GM12878 (cell line): Measurements from ENCODE around the gene DMRT1. TPM values are rescaled to one million over a fixed set of nuclear protein-coding genes. Genes with fewer than 3 reads are reported as not detected.

Source experiments
- BHLHE40 ChIP-seq, 2 experiments: fragments of 450-650 bp in 1 of 2; IDR thresholded peaks; 2 replicates each; pipeline ENCODE4 v1.6.1; 2011 to 2017; ENCODE audit warnings: low read depth in 2 of 2, borderline replicate concordance in 1 of 2, improper control_type of control experiment in 1 of 2, low read length in 1 of 2, mild to moderate bottlenecking in 1 of 2
- BMI1 ChIP-seq: fragments of 450-650 bp; IDR thresholded peaks from 2 replicates; pipeline ENCODE4 v1.6.1; 2016; ENCODE audit warnings: mild to moderate bottlenecking, moderate library complexity, borderline replicate concordance
- CEBPZ ChIP-seq: fragments of 150-350 bp; IDR thresholded peaks from 2 replicates; pipeline ENCODE4 v1.6.1; 2016; ENCODE audit warnings: low read depth, low read length
- E2F4 ChIP-seq: IDR thresholded peaks from 2 replicates; pipeline ENCODE4 v1.6.1; 2012; ENCODE audit warnings: low read depth, low read length, improper control_type of control experiment
- IRF5 ChIP-seq: fragments of 450-650 bp; IDR thresholded peaks from 2 replicates; pipeline ENCODE4 v1.6.1; 2017; ENCODE audit warnings: borderline replicate concordance
- NFIC ChIP-seq: IDR thresholded peaks from 2 replicates; pipeline ENCODE4 v1.6.1; 2012; ENCODE audit warnings: low read depth, mild to moderate bottlenecking, inconsistent platforms, low read length, moderate library complexity
- SREBF2 ChIP-seq: IDR thresholded peaks from 2 replicates; pipeline ENCODE4 v1.6.1; 2012; ENCODE audit warnings: mild to moderate bottlenecking, low read length
- WRNIP1 ChIP-seq: IDR thresholded peaks from 2 replicates; pipeline ENCODE4 v1.6.1; 2011; ENCODE audit warnings: low read depth, low read length, improper control_type of control experiment, borderline replicate concordance
- polyA plus RNA-seq, 11 experiments: library from polyadenylated mRNA; depleted of rRNA in 4 of 11; unstranded in 6 of 11; stranded (reverse) in 5 of 11; fragments of >200 nt; fragmentation: Nextera tagmentation in 4 of 11; fragmentation: Illumina TruSeq in 1 of 11; extraction: Ambion mirVana in 4 of 11; extraction: Trizol in 1 of 11; gene quantifications; 1 replicate in 1 of 11; 2 replicates in 10 of 11; pipeline versions ENCODE4 v1.2.1 to v1.2.3, GENCODE V29; 2011 to 2016; ENCODE audit warnings: inconsistent platforms in 2 of 11, missing spikeins in 2 of 11, low read depth in 1 of 11
- total RNA-seq, 4 experiments: library from RNA; depleted of rRNA in 3 of 4; stranded (reverse); fragments of >200 nt in 3 of 4; fragmentation: Illumina TruSeq in 1 of 4; extraction: Trizol in 1 of 4; gene quantifications; 2 replicates each; pipeline versions ENCODE4 v1.2.1 to v1.2.3, GENCODE V29; 2013 to 2021

Gene DMRT1
- total and polyA plus RNA-seq, 10 of the 15 experiments (the other 5 are each of a cell fraction or from before 2014, with no cell fraction given): 0.06 to 1.9 (median 0.24) TPM

GRCh38 chr9:922171-922570 is 80.7 kb downstream of the DMRT1 start (continued):
- TF ChIP-seq IRF5 (no peak), NFIC (no peak), BHLHE40 (IDR thresholded peaks at IDR 0.05; ENCODE audit: borderline replicate concordance in 1 of 2, low read depth in 2 of 2, low read length in 1 of 2) (no peak), BMI1 (no peak), E2F4 (no peak), SREBF2 (no peak), CEBPZ (no peak), WRNIP1 (no peak)
